Measurements from ENCODE around the gene SUGCT.

SUGCT gene

GRCh38 chr7:40437936-40438634, 303.3 kb downstream of the SUGCT start:
- no peaks in the 10 kb centered on the region for H3K36me3 ChIP-seq (replicated peaks)
- H3K4me3 ChIP-seq: no peak overlapping the region
- H3K4me1 ChIP-seq: no peaks in the 10 kb centered on the region
- in situ Hi-C loops (cut with MboI; ENCODE audit: low sequenced_read_pairs): no loop called here
- DNase-seq (ENCODE audit: low spot score in 2 of 2): no peak
- H3K27me3 ChIP-seq (ENCODE audit: low read depth): no peaks in the 10 kb centered on the region
- no peaks in the 10 kb centered on the region for H3K9me3 ChIP-seq

- H3K27me3 ChIP-seq (ENCODE audit: low read depth): no peaks in the 10 kb centered on the region
- in situ Hi-C loops (cut with MboI; ENCODE audit: low sequenced_read_pairs): no loop called here
- no peaks in the 10 kb centered on the region for H3K36me3 ChIP-seq (replicated peaks)
- no peak for DNase-seq (ENCODE audit: low spot score in 2 of 2)
- no peak overlapping the region for H3K4me3 ChIP-seq
- no peaks in the 10 kb centered on the region for H3K9me3 ChIP-seq
- no peaks in the 10 kb centered on the region for H3K4me1 ChIP-seq
Measured at GRCh38 chr7:40439686-40440085, 304.9 kb downstream of the SUGCT start.

- no peak for DNase-seq (ENCODE audit: low spot score in 2 of 2)
- no peaks in the 10 kb centered on the region for H3K27me3 ChIP-seq (ENCODE audit: low read depth)
- no peaks in the 10 kb centered on the region for H3K9me3 ChIP-seq
- no peaks in the 10 kb centered on the region for H3K4me1 ChIP-seq
- no peaks in the 10 kb centered on the region for H3K36me3 ChIP-seq (replicated peaks)
- no peak overlapping the region for H3K4me3 ChIP-seq
- in situ Hi-C loops (cut with MboI; ENCODE audit: low sequenced_read_pairs): no loop called here
Measured at GRCh38 chr7:40447345-40447744, 312.5 kb downstream of the SUGCT start.

GRCh38 chr7:40455485-40455884, 320.7 kb downstream of the SUGCT start:
- no peaks in the 10 kb centered on the region for H3K4me1 ChIP-seq
- in situ Hi-C loops (cut with MboI; ENCODE audit: low sequenced_read_pairs): no loop called here
- DNase-seq (ENCODE audit: low spot score in 2 of 2): no peak
- no peaks in the 10 kb centered on the region for H3K9me3 ChIP-seq
- no peak overlapping the region for H3K4me3 ChIP-seq
- no peaks in the 10 kb centered on the region for H3K36me3 ChIP-seq (replicated peaks)
- H3K27me3 ChIP-seq (ENCODE audit: low read depth): no peaks in the 10 kb centered on the region; the same call in 1 of the 2 replicates

GRCh38 chr7:40457776-40458480, 323.1 kb downstream of the SUGCT start:
- in situ Hi-C loops (cut with MboI; ENCODE audit: low sequenced_read_pairs): no loop called here
- Histone ChIP-seq H3K36me3 (replicated peaks) (no peaks in the 10 kb centered on the region), H3K9me3 (no peaks in the 10 kb centered on the region), H3K4me1 (no peaks in the 10 kb centered on the region), H3K4me3 (no peak overlapping the region), H3K27me3 (ENCODE audit: low read depth) (no peaks in the 10 kb centered on the region; the same call in 1 of the 2 replicates)
- no peak for DNase-seq (ENCODE audit: low spot score in 2 of 2)

GRCh38 chr7:40463446-40463845, 328.6 kb downstream of the SUGCT start:
- Histone ChIP-seq H3K27me3 (ENCODE audit: low read depth) (no peaks in the 10 kb centered on the region), H3K4me3 (no peak overlapping the region), H3K36me3 (replicated peaks) (no peaks in the 10 kb centered on the region), H3K9me3 (no peaks in the 10 kb centered on the region), H3K4me1 (no peaks in the 10 kb centered on the region)
- in situ Hi-C loops (cut with MboI; ENCODE audit: low sequenced_read_pairs): no loop called here
- no peak for DNase-seq (ENCODE audit: low spot score in 2 of 2)

GRCh38 chr7:40468891-40469864, 334.4 kb downstream of the SUGCT start:
- Histone ChIP-seq H3K4me1 (no peaks in the 10 kb centered on the region), H3K36me3 (replicated peaks) (no peaks in the 10 kb centered on the region), H3K9me3 (no peaks in the 10 kb centered on the region), H3K27me3 (ENCODE audit: low read depth) (no peaks in the 10 kb centered on the region), H3K4me3 (no peak overlapping the region)
- DNase-seq (ENCODE audit: low spot score in 2 of 2): no peak
- in situ Hi-C loops (cut with MboI; ENCODE audit: low sequenced_read_pairs): no loop called here

- Histone ChIP-seq H3K4me1 (no peaks in the 10 kb centered on the region), H3K9me3 (no peaks in the 10 kb centered on the region), H3K4me3 (no peak overlapping the region), H3K27me3 (ENCODE audit: low read depth) (no peaks in the 10 kb centered on the region), H3K36me3 (replicated peaks) (no peaks in the 10 kb centered on the region)
- in situ Hi-C loops (cut with MboI; ENCODE audit: low sequenced_read_pairs): no loop called here
- no peak for DNase-seq (ENCODE audit: low spot score in 2 of 2)
Measured at GRCh38 chr7:40470091-40470592, 335.3 kb downstream of the SUGCT start.

- no peak for DNase-seq (ENCODE audit: low spot score in 2 of 2)
- H3K4me3 ChIP-seq: no peak overlapping the region
- no peaks in the 10 kb centered on the region for H3K9me3 ChIP-seq
- H3K36me3 ChIP-seq (replicated peaks): no peaks in the 10 kb centered on the region
- in situ Hi-C loops (cut with MboI; ENCODE audit: low sequenced_read_pairs): no loop called here
- no peaks in the 10 kb centered on the region for H3K4me1 ChIP-seq
- no peaks in the 10 kb centered on the region for H3K27me3 ChIP-seq (ENCODE audit: low read depth)
Measured at GRCh38 chr7:40470817-40471216, 336.0 kb downstream of the SUGCT start.

- in situ Hi-C loops (cut with MboI; ENCODE audit: low sequenced_read_pairs): no loop called here
- Histone ChIP-seq H3K36me3 (replicated peaks) (no peaks in the 10 kb centered on the region), H3K27me3 (ENCODE audit: low read depth) (no peaks in the 10 kb centered on the region), H3K4me3 (no peak overlapping the region), H3K4me1 (no peaks in the 10 kb centered on the region), H3K9me3 (no peaks in the 10 kb centered on the region)
- no peak for DNase-seq (ENCODE audit: low spot score in 2 of 2)
Measured at GRCh38 chr7:40471891-40472290, 337.1 kb downstream of the SUGCT start.

- no peaks in the 10 kb centered on the region for H3K36me3 ChIP-seq (replicated peaks)
- H3K9me3 ChIP-seq: no peaks in the 10 kb centered on the region
- in situ Hi-C loops (cut with MboI; ENCODE audit: low sequenced_read_pairs): no loop called here
- DNase-seq (ENCODE audit: low spot score in 2 of 2): no peak
- no peaks in the 10 kb centered on the region for H3K4me1 ChIP-seq
- H3K4me3 ChIP-seq: no peak overlapping the region
- no peaks in the 10 kb centered on the region for H3K27me3 ChIP-seq (ENCODE audit: low read depth)
Measured at GRCh38 chr7:40474790-40475680, 340.2 kb downstream of the SUGCT start.

GRCh38 chr7:40475681-40475982, 340.8 kb downstream of the SUGCT start:
- Histone ChIP-seq H3K9me3 (no peaks in the 10 kb centered on the region), H3K36me3 (replicated peaks) (no peaks in the 10 kb centered on the region), H3K4me3 (no peak overlapping the region), H3K4me1 (no peaks in the 10 kb centered on the region), H3K27me3 (ENCODE audit: low read depth) (no peaks in the 10 kb centered on the region)
- DNase-seq (ENCODE audit: low spot score in 2 of 2): no peak
- in situ Hi-C loops (cut with MboI; ENCODE audit: low sequenced_read_pairs): no loop called here

GRCh38 chr7:40477094-40477493, 342.3 kb downstream of the SUGCT start:
- Histone ChIP-seq H3K27me3 (ENCODE audit: low read depth) (no peaks in the 10 kb centered on the region), H3K4me1 (no peaks in the 10 kb centered on the region), H3K4me3 (no peak overlapping the region), H3K9me3 (no peaks in the 10 kb centered on the region), H3K36me3 (replicated peaks) (no peaks in the 10 kb centered on the region)
- in situ Hi-C loops (cut with MboI; ENCODE audit: low sequenced_read_pairs): no loop called here
- DNase-seq (ENCODE audit: low spot score in 2 of 2): no peak

All from HAP-1 (cell line).